HG02623 (cell line): Measurements from ENCODE around the gene METTL15.
"Not testable (repeated sequence)": the region's sequence is repeated elsewhere in the genome, so short reads cannot be mapped to it uniquely, and the experiment has no call there.

ENCODE experiments used
- ATAC-seq: cut with Tn5 transposase; IDR thresholded peaks from one replicate; pipeline ENCODE4 v1.9.1; 2021; ENCODE audit warnings: moderate library complexity; ENCODE audit not compliant: unreplicated experiment

The METTL15 gene

GRCh38 chr11:28195449-28195848 is 87.3 kb downstream of the METTL15 start:
- no peak for ATAC-seq

DNA sequence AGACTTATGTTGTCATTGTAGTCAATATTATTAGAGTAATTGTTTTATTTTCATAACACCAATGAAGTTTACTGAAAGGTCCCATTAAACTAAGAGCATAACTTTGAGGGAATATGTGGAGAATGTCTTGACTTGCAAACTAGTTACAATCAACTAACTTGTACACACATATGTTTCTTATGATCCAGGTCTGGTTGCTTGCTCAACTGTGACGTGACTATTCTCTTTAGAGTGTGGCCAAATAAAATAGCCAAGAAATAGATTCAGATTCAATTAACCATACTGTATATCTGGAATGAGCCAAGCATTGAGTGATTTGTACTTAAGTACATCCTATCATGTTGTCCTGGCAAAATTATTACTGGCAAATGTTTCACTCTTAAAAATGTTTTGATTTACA is 101.7 kb downstream of the METTL15 start:
- ATAC-seq = no peak

- ATAC-seq = not testable (repeated sequence)
Observed at GRCh38 chr11:28222063-28222462, 113.9 kb downstream of the METTL15 start.

- peak; percentile 72 for ATAC-seq
Observed at GRCh38 chr11:28223577-28223976, 115.4 kb downstream of the METTL15 start.

DNA sequence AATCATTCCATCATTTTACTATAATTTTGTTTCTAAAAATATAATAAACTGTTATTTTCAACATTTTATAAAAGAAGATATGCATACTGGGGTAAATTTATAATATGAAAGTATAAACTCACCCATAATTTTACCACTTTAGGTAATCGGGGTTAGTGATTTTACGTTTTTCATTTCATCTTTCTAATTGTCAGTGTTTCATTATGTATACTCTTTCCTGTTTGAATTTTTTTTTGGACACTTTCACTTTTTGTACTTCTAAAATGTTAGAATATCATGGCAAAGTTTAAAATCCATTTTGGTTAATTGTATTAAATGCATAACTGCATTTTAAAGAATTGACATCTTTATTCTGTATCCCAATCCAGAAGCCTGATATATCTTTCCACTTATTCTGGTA is 115.8 kb downstream of the METTL15 start:
- ATAC-seq = no peak

- no peak for ATAC-seq
Observed at GRCh38 chr11:28227460-28227859, 119.3 kb downstream of the METTL15 start.

DNA sequence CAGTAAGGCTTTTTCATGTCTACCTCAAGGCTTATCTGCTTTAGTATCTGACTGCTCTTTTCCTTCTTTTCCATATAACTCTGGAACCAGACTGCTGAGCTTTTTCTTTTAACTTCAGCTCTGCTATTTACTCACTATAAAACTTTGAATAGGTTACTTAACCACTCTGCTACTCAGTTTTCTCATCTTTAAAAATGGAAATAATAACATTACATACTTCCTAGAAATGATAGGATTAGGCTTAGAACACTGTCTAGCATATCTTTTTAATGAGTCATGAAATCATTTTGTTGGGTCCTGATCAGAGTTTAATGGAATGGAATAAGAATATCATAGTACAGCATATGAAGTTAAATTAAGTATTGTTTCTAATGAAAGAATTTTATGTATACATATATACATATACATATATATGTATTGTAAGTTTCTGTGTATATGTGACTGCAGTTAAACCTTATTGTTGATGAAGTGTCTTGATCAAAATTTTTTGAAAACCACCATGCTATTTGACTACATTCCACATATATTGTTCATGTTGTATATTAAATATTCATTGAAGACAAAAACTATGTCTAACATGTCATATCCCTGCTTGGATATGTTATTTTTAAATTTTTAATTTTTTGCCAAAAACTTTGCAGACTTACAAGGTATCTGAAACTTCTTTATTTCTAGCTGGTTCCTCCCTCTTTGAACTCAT is 120.2 kb downstream of the METTL15 start:
- no peak for ATAC-seq

DNA sequence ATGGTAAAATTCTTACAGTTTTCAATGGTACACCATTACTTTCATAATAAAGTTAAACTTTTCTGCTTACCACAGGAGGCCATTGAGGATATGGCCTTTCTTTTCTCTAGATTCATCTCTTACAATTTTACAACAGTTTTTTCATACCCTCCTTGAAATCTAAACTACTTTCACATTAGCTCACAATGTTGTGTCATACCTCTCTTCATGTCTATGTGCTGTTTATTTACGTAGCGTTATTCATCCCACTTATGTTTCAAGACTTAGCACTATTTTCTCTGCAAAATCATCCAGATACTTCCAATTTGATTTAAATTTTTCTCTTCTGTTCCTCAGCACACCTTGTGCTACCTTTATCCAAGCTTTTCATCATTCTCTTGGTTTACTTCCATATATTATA is 123.3 kb downstream of the METTL15 start:
- ATAC-seq = no peak

DNA sequence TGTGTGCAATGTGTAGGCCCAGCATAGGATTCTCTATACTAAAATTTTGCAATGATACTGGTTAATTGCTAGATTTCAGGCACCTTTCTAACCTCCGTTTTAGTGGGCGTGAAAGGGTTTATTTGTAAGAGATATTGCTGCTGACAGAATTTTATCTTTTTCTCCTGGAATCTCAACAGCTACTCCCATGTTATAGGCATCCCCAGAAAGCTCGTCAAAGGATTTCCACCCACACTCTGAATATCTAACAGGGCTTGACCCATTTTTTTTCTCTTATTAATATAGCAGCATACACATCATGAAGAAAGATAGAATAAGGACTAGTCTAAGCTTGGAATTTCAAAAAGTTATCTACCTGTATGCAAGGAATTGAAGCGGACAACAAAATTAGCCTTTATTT is 124.5 kb downstream of the METTL15 start:
- ATAC-seq = no peak

DNA sequence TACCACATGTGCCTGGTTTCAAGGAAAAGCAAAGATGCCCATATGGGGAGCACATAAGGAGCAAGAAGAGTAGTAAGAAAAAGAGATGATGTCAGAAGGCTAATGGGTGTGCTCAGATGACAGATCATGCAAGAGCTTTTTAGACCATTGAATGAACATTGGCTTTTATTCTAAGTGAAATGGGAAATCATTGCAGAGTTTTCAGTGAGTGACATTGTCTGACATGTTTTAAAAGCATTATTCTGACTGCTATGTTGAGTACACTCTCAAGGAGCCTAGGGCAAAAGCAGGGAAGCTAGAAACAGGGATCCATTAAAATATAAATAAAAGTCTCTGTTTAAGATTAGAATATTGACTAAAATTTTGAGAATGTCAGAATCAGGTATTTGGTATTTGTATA is 133.6 kb downstream of the METTL15 start:
- no peak for ATAC-seq

DNA sequence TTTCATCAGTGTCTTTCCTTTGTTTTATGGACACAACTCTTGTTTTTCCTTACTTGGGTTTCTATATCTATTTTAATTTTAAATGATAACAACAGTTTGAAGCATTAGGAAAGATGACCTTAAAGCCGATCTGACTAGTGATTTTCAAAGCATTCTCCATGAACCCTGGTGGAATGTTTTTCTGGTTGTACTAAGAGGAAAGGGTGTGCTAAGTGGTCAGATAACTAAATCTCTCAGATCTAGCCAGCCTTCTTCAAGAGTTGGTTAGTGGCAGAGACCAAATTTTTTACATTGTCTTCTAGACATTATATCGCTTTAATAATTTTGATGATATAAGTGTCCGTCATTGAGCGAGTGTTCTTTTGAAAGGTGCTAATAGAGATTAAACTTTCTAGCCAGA is 134.4 kb downstream of the METTL15 start:
- ATAC-seq = no peak

DNA sequence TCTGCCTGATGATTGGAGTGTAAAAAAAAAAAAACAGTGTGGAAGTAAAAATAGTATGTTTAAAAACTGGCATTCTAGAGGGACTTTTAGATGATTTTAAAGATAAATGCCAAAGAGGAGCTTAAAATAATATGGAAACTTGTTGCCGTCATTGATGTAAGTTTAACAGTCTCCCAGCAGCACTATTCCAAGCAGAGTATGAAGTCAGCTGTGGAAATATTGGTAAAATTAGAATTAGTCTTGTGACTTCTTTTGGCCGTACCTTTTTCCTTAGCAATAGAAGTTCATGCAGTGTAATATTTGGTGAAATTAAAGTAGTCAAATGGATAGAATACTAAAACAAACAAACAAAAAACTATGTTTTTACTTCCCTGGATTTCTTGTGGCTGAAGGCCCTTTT is 134.9 kb downstream of the METTL15 start:
- no peak for ATAC-seq

DNA sequence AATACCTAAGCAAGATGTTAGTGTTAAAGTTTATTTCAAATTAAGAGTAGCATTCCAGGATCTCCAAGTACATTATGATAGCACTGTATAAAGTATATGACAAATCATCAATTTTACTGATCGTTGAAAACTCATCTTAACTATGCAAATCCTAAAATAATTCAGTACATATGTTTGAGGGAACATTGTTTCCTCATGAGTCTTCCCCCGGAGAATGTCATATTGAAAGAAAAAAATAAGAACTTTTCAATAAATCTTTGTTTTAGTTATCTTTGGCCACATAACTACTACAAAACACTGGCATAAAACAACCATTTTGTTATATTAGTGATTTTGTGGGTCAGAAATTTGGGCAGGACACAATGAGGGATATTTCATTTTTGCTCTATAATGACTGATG is 135.4 kb downstream of the METTL15 start:
- no peak for ATAC-seq

GRCh38 chr11:28245131-28245530 is 136.9 kb downstream of the METTL15 start:
- no peak for ATAC-seq

DNA sequence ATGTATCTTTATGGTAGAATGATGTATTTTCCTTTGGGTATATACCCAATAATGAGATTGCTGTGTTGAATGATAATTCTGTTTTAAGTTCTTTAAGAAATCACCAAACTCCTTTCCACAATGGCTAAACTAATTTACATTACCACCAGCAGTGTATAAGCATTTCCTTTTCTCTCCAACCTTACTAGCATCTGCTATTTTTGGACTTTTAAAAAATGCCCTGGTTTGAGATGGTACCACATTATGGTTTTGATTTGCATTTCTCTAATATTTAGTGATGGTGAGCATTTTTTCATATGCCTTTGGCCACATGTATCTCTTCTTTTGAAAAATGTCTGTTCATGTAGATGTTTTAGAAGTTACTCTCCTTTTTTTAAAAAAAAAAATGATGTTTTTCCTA is 142.0 kb downstream of the METTL15 start:
- no peak for ATAC-seq

GRCh38 chr11:28251257-28251656 is 143.1 kb downstream of the METTL15 start:
- no peak for ATAC-seq

GRCh38 chr11:28257761-28258160 is 149.6 kb downstream of the METTL15 start:
- no peak for ATAC-seq

GRCh38 chr11:28259177-28259843 is 151.1 kb downstream of the METTL15 start:
- ATAC-seq = peak; percentile 75

GRCh38 chr11:28268925-28269324 is 160.7 kb downstream of the METTL15 start:
- no peak for ATAC-seq

DNA sequence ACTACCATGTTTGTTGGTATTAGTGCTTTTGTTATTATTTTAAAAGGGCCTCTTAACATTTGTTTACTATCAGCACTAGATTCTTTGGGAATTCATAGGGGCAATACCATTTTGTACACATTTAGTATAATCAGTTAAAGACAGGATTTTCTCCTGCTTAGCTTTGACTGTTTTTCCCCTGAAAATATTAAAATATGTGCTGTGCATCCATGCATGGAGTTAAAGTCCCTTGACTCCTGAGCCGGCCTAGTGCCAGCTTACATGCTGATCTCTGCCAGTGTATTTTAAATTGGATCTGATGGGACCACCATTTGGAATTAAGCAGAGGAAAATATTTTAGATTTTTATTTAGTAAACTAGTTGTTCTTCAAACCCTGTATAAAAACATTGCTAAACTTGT is 161.4 kb downstream of the METTL15 start:
- ATAC-seq = no peak

GRCh38 chr11:28272247-28272646 is 164.1 kb downstream of the METTL15 start:
- ATAC-seq = not testable (repeated sequence)

- no peak for ATAC-seq
Observed at GRCh38 chr11:28274216-28274615, 166.0 kb downstream of the METTL15 start.

DNA sequence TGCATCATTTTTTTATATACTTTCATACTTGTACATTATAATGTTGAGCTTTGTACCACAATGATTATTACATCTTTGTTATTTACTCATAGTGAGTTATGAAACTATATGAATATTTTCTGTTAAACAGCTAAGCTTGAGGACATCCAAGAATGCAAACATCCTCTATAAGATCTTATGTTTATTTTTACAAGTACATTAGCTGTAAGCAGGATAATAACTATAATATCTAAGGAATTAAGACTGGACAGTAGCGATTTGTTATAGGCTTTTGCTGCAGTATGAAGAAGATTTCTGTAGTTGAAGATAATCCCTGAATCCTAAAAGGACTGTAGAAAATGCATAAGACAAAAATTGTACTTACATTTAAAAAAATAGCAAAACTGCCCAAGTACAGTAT is 176.0 kb downstream of the METTL15 start:
- ATAC-seq = no peak
